SK-N-SH (cell line): Measurements from ENCODE around the gene MMP14. TPM values are rescaled to one million over a fixed set of nuclear protein-coding genes. Genes with fewer than 3 reads are reported as not detected.
A peak's percentile ranks its signal among the peaks of the same experiment; 100 is the strongest.

Experiments used
- CTCF ChIA-PET: fragments of 300-600, 350-600 bp; formaldehyde crosslinking; extraction: SDS; loops from one replicate; lab custom pipeline; 2021; lab: Yijun Ruan, JAX
- POLR2A ChIA-PET: fragments of 350-600 bp; sonication (Branson Sonifier 250); formaldehyde crosslinking; extraction: SDS; loops from one replicate; lab custom pipeline; 2020; ENCODE audit warnings: antibody characterized with exemption, inconsistent platforms; lab: Yijun Ruan, JAX
- DNase-seq: peaks from one replicate; pipeline ENCODE4 v3.0.0; 2012
- H2AFZ ChIP-seq: fragments of 200-600 bp; sonication (generic); 2 replicates; pipeline ENCODE4 v1.8.1; 2016; ENCODE audit warnings: antibody characterized with exemption, mild to moderate bottlenecking, low read depth
- H3F3A ChIP-seq: fragments of 200-600 bp; sonication (generic); replicated peaks from 2 replicates; pipeline ENCODE3; 2016; ENCODE audit warnings: antibody characterized with exemption, mild to moderate bottlenecking; ENCODE audit not compliant: insufficient read depth
- H3K27ac ChIP-seq, 2 experiments: fragments of 200-500 bp in 1 of 2; fragments of 200-600 bp in 1 of 2; sonication (Bioruptor generic) in 1 of 2; sonication (generic), shearing (Covaris generic) in 1 of 2; 2 replicates each; pipeline versions ENCODE4 v1.5.1 to v1.6.1; 2014 to 2016; ENCODE audit warnings: low read depth in 2 of 2, inconsistent platforms in 1 of 2, low read length in 1 of 2, mild to moderate bottlenecking in 1 of 2, mixed read lengths in 1 of 2
- H3K27me3 ChIP-seq: fragments of 200-600 bp; sonication (generic), shearing (Covaris generic); 2 replicates; pipeline ENCODE4 v1.6.1; 2016; ENCODE audit warnings: mixed run types; ENCODE audit not compliant: insufficient read depth
- H3K36me3 ChIP-seq, 2 experiments: fragments of 200-500 bp in 1 of 2; fragments of 200-600 bp in 1 of 2; sonication (Bioruptor generic) in 1 of 2; sonication (generic) in 1 of 2; replicated peaks in 1 of 2; 2 replicates each; pipeline versions ENCODE3 to v1.5.1; 2014 to 2016; ENCODE audit warnings: low read length in 1 of 2, mild to moderate bottlenecking in 1 of 2; ENCODE audit not compliant: insufficient read depth in 2 of 2, control insufficient read depth in 1 of 2
- H3K4me1 ChIP-seq, 2 experiments: fragments of 200-500 bp in 1 of 2; fragments of 200-600 bp in 1 of 2; sonication (Bioruptor generic) in 1 of 2; sonication (generic), shearing (Covaris generic) in 1 of 2; 2 replicates each; pipeline versions ENCODE4 v1.5.1 to v1.6.1; 2014 to 2016; ENCODE audit warnings: low read depth in 1 of 2, low read length in 1 of 2, mixed run types in 1 of 2; ENCODE audit not compliant: insufficient read depth in 2 of 2, control insufficient read depth in 1 of 2
- H3K4me2 ChIP-seq: fragments of 200-600 bp; sonication (generic), shearing (Covaris generic); 2 replicates; pipeline ENCODE4 v1.6.1; 2017; ENCODE audit warnings: mixed run types
- H3K4me3 ChIP-seq, 2 experiments: fragments of 200-500 bp in 1 of 2; fragments of 200-600 bp in 1 of 2; sonication (Bioruptor generic) in 1 of 2; sonication (generic), shearing (Covaris generic) in 1 of 2; 2 replicates each; pipeline versions ENCODE4 v1.5.1 to v1.8.1; 2014 to 2016; ENCODE audit warnings: low read depth in 2 of 2, inconsistent platforms in 1 of 2, low read length in 1 of 2, mild to moderate bottlenecking in 1 of 2, mixed read lengths in 1 of 2, moderate library complexity in 1 of 2
- H3K79me2 ChIP-seq: fragments of 200-600 bp; sonication (generic); 2 replicates; pipeline ENCODE4 v1.8.1; 2017; ENCODE audit warnings: mild to moderate bottlenecking; ENCODE audit not compliant: insufficient read depth
- H3K9ac ChIP-seq: fragments of 200-600 bp; sonication (generic); 2 replicates; pipeline ENCODE4 v1.6.1; 2017; ENCODE audit warnings: mixed run types
- H3K9me2 ChIP-seq: fragments of 200-600 bp; sonication (generic); 2 replicates; pipeline ENCODE4 v1.6.1; 2017; ENCODE audit warnings: mixed run types
- H3K9me3 ChIP-seq: fragments of 200-600 bp; sonication (generic); 2 replicates; pipeline ENCODE4 v1.6.1; 2017; ENCODE audit warnings: mixed run types, mild to moderate bottlenecking, moderate library complexity
- H4K20me1 ChIP-seq: fragments of 200-600 bp; sonication (generic); 2 replicates; pipeline ENCODE4 v1.6.1; 2017; ENCODE audit warnings: mild to moderate bottlenecking, mixed run types; ENCODE audit not compliant: insufficient read depth
- CTCF ChIP-seq: fragments of 200-600 bp; sonication (generic); IDR thresholded peaks from 2 replicates; pipeline ENCODE4 v1.6.1; 2017; ENCODE audit warnings: antibody characterized with exemption, mild to moderate bottlenecking, moderate library complexity
- EP300 ChIP-seq, 2 experiments: IDR thresholded peaks; 2 replicates each; pipeline versions ENCODE4 v1.4.0 to v1.6.1; 2012; ENCODE audit warnings: borderline replicate concordance in 1 of 2, low read depth in 1 of 2, low read length in 1 of 2
- EZH2phosphoT487 ChIP-seq: fragments of 200-600 bp; sonication (generic); IDR thresholded peaks from 2 replicates; pipeline ENCODE4 v1.6.1; 2017; ENCODE audit warnings: low read depth, mixed run types, mild to moderate bottlenecking, antibody characterized with exemption, moderate library complexity, borderline replicate concordance
- FOXM1 ChIP-seq: IDR thresholded peaks from 2 replicates; pipeline ENCODE4 v1.4.0; 2012; ENCODE audit warnings: low read depth, mild to moderate bottlenecking
- GABPA ChIP-seq: IDR thresholded peaks from 2 replicates; pipeline ENCODE4 v1.4.0; 2012; ENCODE audit warnings: low read depth, mild to moderate bottlenecking
- IRF3 ChIP-seq: fragments of 150-350 bp; IDR thresholded peaks from 2 replicates; pipeline ENCODE4 v1.6.1; 2016; ENCODE audit warnings: mild to moderate bottlenecking, low read depth, low read length
- MEF2A ChIP-seq: IDR thresholded peaks from 2 replicates; pipeline ENCODE4 v1.4.0; 2012; ENCODE audit warnings: low read depth, borderline replicate concordance
- NRF1 ChIP-seq: IDR thresholded peaks from 2 replicates; pipeline ENCODE4 v1.6.1; 2012; ENCODE audit warnings: low read depth, mild to moderate bottlenecking, low read length
- PBX3 ChIP-seq: IDR thresholded peaks from 2 replicates; pipeline ENCODE4; 2012
- RCOR1 ChIP-seq: fragments of 150-350 bp; IDR thresholded peaks from 2 replicates; pipeline ENCODE4 v1.6.1; 2017; ENCODE audit warnings: antibody characterized with exemption, low read length
- SIN3A ChIP-seq: IDR thresholded peaks from 2 replicates; pipeline ENCODE4 v1.6.1; 2012; ENCODE audit warnings: low read depth, mild to moderate bottlenecking, low read length, moderate library complexity, borderline replicate concordance
- TAF1 ChIP-seq: IDR thresholded peaks from 2 replicates; pipeline ENCODE4 v1.6.1; 2012; ENCODE audit warnings: low read depth, mild to moderate bottlenecking, low read length, moderate library complexity, borderline replicate concordance
- TCF12 ChIP-seq: IDR thresholded peaks from 2 replicates; pipeline ENCODE4 v1.4.0; 2012
- WGBS: methylation state at CpG from one replicate; pipeline ENCODE4 v1.1.6; 2017; ENCODE audit warnings: low lambda C conversion rate; 5-methylcytosine and 5-hydroxymethylcytosine counted together
- polyA plus RNA-seq, 3 experiments: library from polyadenylated mRNA; depleted of rRNA; stranded (reverse); fragments of >200 nt; gene quantifications; 2 replicates each; pipeline ENCODE4 v1.2.3, GENCODE V29; 2012

Gene MMP14
- polyA plus RNA-seq, 1 of the 3 experiments (the other 2 are of a cell fraction): 139 TPM

GRCh38 chr14:22872833-22873520, 36.6 kb downstream of the MMP14 start:
- Histone ChIP-seq H3K79me2 (peaks cover 23% of the 10 kb centered on the region), H3K36me3 (peaks cover 29 to 41% of the 10 kb centered on the region in 2 experiments), H3K9me3 (no peaks in the 10 kb centered on the region), H3K4me2 (peak overlapping the region; percentile 77), H2AFZ (peak overlapping the region; percentile 83; the same call in 1 of the 2 replicates), H3K4me1 (peaks cover 8 to 17% of the 10 kb centered on the region in 2 experiments), H3K9ac (peak overlapping the region; percentile 80), H3K27me3 (no peaks in the 10 kb centered on the region), H4K20me1 (no peaks in the 10 kb centered on the region), H3F3A (peaks cover 24% of the 10 kb centered on the region), H3K4me3 (peak overlapping the region; percentile 77 to 93), H3K27ac (peak overlapping the region; percentile 20 to 87; a peak in 2 of 4 replicates), H3K9me2 (no peaks in the 10 kb centered on the region)
- WGBS: 42% methylated on average over 8 of the region's 10 CpGs
- ChIA-PET POLR2A (interaction anchor here (0.6 to 1.9 kb wide), 3 partner anchors 9 to 43 kb away, joined by 3 to 7 read pairs (median 3); no protein-coding TSS in a partner anchor), CTCF (interaction anchor here (0.6 to 6.0 kb wide), 37 partner anchors 9 to 482 kb away, joined by 3 to 77 read pairs (median 3); partner anchors contain the start of genes ACIN1, PRMT5 and REM2)
- no peak for TF ChIP-seq PBX3
- TF ChIP-seq RCOR1: no peak
- no peak for DNase-seq

- H2AFZ ChIP-seq: no peak overlapping the region
- H3K79me2 ChIP-seq: peaks cover 23% of the 10 kb centered on the region
- peaks cover 24% of the 10 kb centered on the region for H3F3A ChIP-seq
- H3K9ac ChIP-seq: no peak overlapping the region
- POLR2A ChIA-PET: interaction anchor here (0.5 kb wide), 1 partner anchor 1262 kb away, joined by 3 read pairs; no protein-coding TSS in a partner anchor
- no peaks in the 10 kb centered on the region for H3K9me2 ChIP-seq
- DNase-seq: no peak
- H3K4me2 ChIP-seq: no peak overlapping the region
- no peaks in the 10 kb centered on the region for H3K27me3 ChIP-seq
- no peak for TF ChIP-seq SIN3A
- H3K9me3 ChIP-seq: no peaks in the 10 kb centered on the region
- WGBS: 96% methylated on average over 6 of the region's 15 CpGs
- H3K4me3 ChIP-seq: no peak overlapping the region
- H4K20me1 ChIP-seq: no peaks in the 10 kb centered on the region
- peaks cover 32 to 47% of the 10 kb centered on the region in 2 experiments for H3K36me3 ChIP-seq
- peaks cover 8 to 17% of the 10 kb centered on the region in 2 experiments for H3K4me1 ChIP-seq
- CTCF ChIA-PET: interaction anchor here (1.0 to 4.6 kb wide), 5 partner anchors 22 to 305 kb away, joined by 3 to 28 read pairs (median 4); no protein-coding TSS in a partner anchor
- H3K27ac ChIP-seq: no peak overlapping the region
These were observed 38.8 kb downstream of the MMP14 start for GRCh38 chr14:22875003-22875747.

GRCh38 chr14:22875748-22876319, 39.4 kb downstream of the MMP14 start:
- H3K27ac ChIP-seq: no peak overlapping the region
- H3K4me2 ChIP-seq: no peak overlapping the region
- peaks cover 23% of the 10 kb centered on the region for H3K79me2 ChIP-seq
- H3K4me1 ChIP-seq: peaks cover 5 to 11% of the 10 kb centered on the region in 2 experiments
- no peaks in the 10 kb centered on the region for H3K27me3 ChIP-seq
- peaks cover 19% of the 10 kb centered on the region for H3F3A ChIP-seq
- H4K20me1 ChIP-seq: no peaks in the 10 kb centered on the region
- H3K36me3 ChIP-seq: peaks cover 32 to 47% of the 10 kb centered on the region in 2 experiments
- DNase-seq: no peak
- POLR2A ChIA-PET: interaction anchor here (0.5 kb wide), 1 partner anchor 1262 kb away, joined by 3 read pairs; no protein-coding TSS in a partner anchor
- H3K9me2 ChIP-seq: no peaks in the 10 kb centered on the region
- no peak overlapping the region for H3K9ac ChIP-seq
- H2AFZ ChIP-seq: no peak overlapping the region
- no peaks in the 10 kb centered on the region for H3K9me3 ChIP-seq
- CTCF ChIA-PET: interaction anchor here (1.0 to 1.3 kb wide), 4 partner anchors 21 to 306 kb away, joined by 3 to 4 read pairs (median 4); no protein-coding TSS in a partner anchor
- WGBS: 96% methylated on average over 12 of the region's 20 CpGs
- H3K4me3 ChIP-seq: no peak overlapping the region
- no peak for TF ChIP-seq GABPA
- TF ChIP-seq TCF12: no peak
- TF ChIP-seq FOXM1: no peak
- no peak for TF ChIP-seq EP300 (IDR thresholded peaks at IDR 0.05; ENCODE audit: borderline replicate concordance in 1 of 2, low read depth in 1 of 2, low read length in 1 of 2)
- no peak for TF ChIP-seq CTCF
- no peak for TF ChIP-seq EZH2phosphoT487
- TF ChIP-seq IRF3: no peak
- TF ChIP-seq MEF2A: no peak
- TF ChIP-seq TAF1: no peak
- no peak for TF ChIP-seq NRF1
